ENCODE measurements around the gene FAM20C. TPM values are rescaled to one million over a fixed set of nuclear protein-coding genes. Genes with fewer than 3 reads are reported as not detected.
A peak's percentile ranks its signal among the peaks of the same experiment; 100 is the strongest.

Gene FAM20C
- total and polyA plus RNA-seq, 7 donors: 15.6 to 47.6 (median 28.1) TPM

GRCh38 chr7:189719-190118 lies 2.7 kb upstream of the FAM20C start:
- DNase-seq (no peak), ATAC-seq (no peak)
- H3K4me3 ChIP-seq: no peak overlapping the region
- no peak for TF ChIP-seq CTCF (IDR thresholded peaks at IDR 0.05)
- intact Hi-C loops (cut with DNase I): loop anchor here in 1 of 2 donors (5.0 kb wide), 2 partner anchors 37 to 43 kb away; no protein-coding TSS in a partner anchor
- 66 to 94% (median 83%) methylated on average over 4 of the region's 4 CpGs for WGBS, 3 donors
- H3K27me3 ChIP-seq (ENCODE audit: insufficient read depth in 3 of 3, low read length in 2 of 3): no peaks in the 10 kb centered on the region
- no peaks in the 10 kb centered on the region for H3K9me3 ChIP-seq
- H3K36me3 ChIP-seq (ENCODE audit: insufficient read depth in 1 of 2, low read depth in 1 of 2): peaks cover 0 to 3% of the 10 kb centered on the region in 2 donors
- no peak overlapping the region for H3K27ac ChIP-seq
- H3K4me1 ChIP-seq: peaks cover 24% of the 10 kb centered on the region

- H3K27me3 ChIP-seq (ENCODE audit: insufficient read depth in 3 of 3, low read length in 2 of 3): no peaks in the 10 kb centered on the region
- H3K27ac ChIP-seq: no peak overlapping the region
- ATAC-seq: no peak
- DNase-seq: no peak
- H3K4me3 ChIP-seq: no peak overlapping the region
- TF ChIP-seq CTCF (IDR thresholded peaks at IDR 0.05): no peak
- no peaks in the 10 kb centered on the region for H3K9me3 ChIP-seq
- H3K4me1 ChIP-seq: peaks cover 24% of the 10 kb centered on the region
- peaks cover 0 to 3% of the 10 kb centered on the region in 2 donors for H3K36me3 ChIP-seq (ENCODE audit: insufficient read depth in 1 of 2, low read depth in 1 of 2)
- WGBS, 3 donors: 75 to 86% (median 77%) methylated on average over 19 to 21 of the region's 21 CpGs
- intact Hi-C loops (cut with DNase I): loop anchor here in 1 of 2 donors (5.0 kb wide), 2 partner anchors 38 to 42 kb away; no protein-coding TSS in a partner anchor
These were observed 2.2 kb upstream of the FAM20C start for GRCh38 chr7:190196-190595.

GRCh38 chr7:191105-191980 lies 1.0 kb upstream of the FAM20C start:
- ATAC-seq: peak; percentile 29 to 53 (median 35)
- Histone ChIP-seq H3K27ac (peak overlapping the region; percentile 93), H3K4me1 (peaks cover 33% of the 10 kb centered on the region)

GRCh38 chr7:192701-193480 lies 520 bp downstream of the FAM20C start:
- peaks cover 0 to 30% of the 10 kb centered on the region in 2 donors for H3K36me3 ChIP-seq (ENCODE audit: insufficient read depth in 1 of 2, low read depth in 1 of 2)
- no peaks in the 10 kb centered on the region for H3K27me3 ChIP-seq (ENCODE audit: insufficient read depth in 3 of 3, low read length in 2 of 3)
- no peak for TF ChIP-seq CTCF (IDR thresholded peaks at IDR 0.05)
- H3K4me3 ChIP-seq: peak overlapping the region; percentile 84
- intact Hi-C loops (cut with DNase I): loop anchor here (1.0 to 5.0 kb wide), 3 partner anchors 36 to 41 kb away; no protein-coding TSS in a partner anchor
- H3K4me1 ChIP-seq: peaks cover 27% of the 10 kb centered on the region
- 0 to 1% (median 1%) methylated on average over 39 to 118 of the region's 119 CpGs for whole genome bisulfite sequencing, 3 donors
- peak overlapping the region; percentile 93 for H3K27ac ChIP-seq
- ATAC-seq (peak in 1 of 4 donors; percentile 1), DNase-seq (no peak)
- no peaks in the 10 kb centered on the region for H3K9me3 ChIP-seq

More at GRCh38 chr7:191105-191980, 1.0 kb upstream of the FAM20C start:
- TF ChIP-seq CTCF (IDR thresholded peaks at IDR 0.05): no peak
- peaks cover 0 to 15% of the 10 kb centered on the region in 2 donors for H3K36me3 ChIP-seq (ENCODE audit: insufficient read depth in 1 of 2, low read depth in 1 of 2)
- DNase-seq: peak; percentile 60 to 78
- no peaks in the 10 kb centered on the region for H3K9me3 ChIP-seq
- H3K4me3 ChIP-seq: peak overlapping the region; percentile 84
- no peaks in the 10 kb centered on the region for H3K27me3 ChIP-seq (ENCODE audit: insufficient read depth in 3 of 3, low read length in 2 of 3)
- 15 to 25% (median 21%) methylated on average over 27 to 31 of the region's 34 CpGs for WGBS, 3 donors
- intact Hi-C loops (cut with DNase I): loop anchor here in 1 of 2 donors (5.0 kb wide), 2 partner anchors 39 to 41 kb away; no protein-coding TSS in a partner anchor

Measured in psoas muscle (tissue), 8 donors.